ENCODE data around the gene TRHDE. TPM values are rescaled to one million over a fixed set of nuclear protein-coding genes. Genes with fewer than 3 reads are reported as not detected.

TRHDE gene
- total and polyA plus RNA-seq, 9 donors: 3.4 to 35.5 (median 18.2) TPM

DNA sequence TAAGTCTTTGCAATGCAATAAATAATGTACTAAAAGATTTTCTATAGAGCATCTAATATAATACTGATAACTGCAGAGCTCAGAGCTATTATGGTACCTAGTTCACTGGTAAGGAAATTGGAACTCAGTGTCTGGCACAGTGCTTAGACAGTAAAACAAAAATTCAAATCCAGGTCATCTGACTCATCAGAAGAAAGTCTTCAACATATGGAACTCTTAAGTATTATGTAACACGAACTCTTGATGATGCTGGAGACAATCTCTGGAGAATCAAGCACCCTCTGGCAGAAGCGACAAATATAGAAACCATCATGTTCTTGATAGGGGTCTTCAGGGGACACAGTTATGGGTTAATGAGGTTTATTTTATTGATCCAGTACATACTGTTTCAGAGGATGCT, 37.3 kb upstream of the TRHDE start:
- no peak for TF ChIP-seq EP300 (IDR thresholded peaks at IDR 0.05)
- no peak for TF ChIP-seq CTCF (IDR thresholded peaks at IDR 0.05)
- no peak for TF ChIP-seq POLR2A (IDR thresholded peaks at IDR 0.05)
- 70 to 92% (median 91%) methylated on average over 2 of the region's 2 CpGs for WGBS, 3 donors
- Histone ChIP-seq H3K4me3 (no peak overlapping the region), H3K4me1 (ENCODE audit: insufficient read depth) (no peaks in the 10 kb centered on the region), H3K9me3 (no peaks in the 10 kb centered on the region), H3K27me3 (no peaks in the 10 kb centered on the region), H3K36me3 (no peaks in the 10 kb centered on the region), H3K27ac (no peak overlapping the region)
- DNase-seq: no peak
- intact Hi-C loops (cut with DNase I): no loop called here

GRCh38 chr12:72236071-72236705, 36.0 kb upstream of the TRHDE start:
- 36 to 55% (median 39%) methylated on average over 1 of the region's 1 CpG for WGBS, 3 donors
- no peak for DNase-seq
- intact Hi-C loops (cut with DNase I): no loop called here
- Histone ChIP-seq H3K36me3 (no peaks in the 10 kb centered on the region), H3K27me3 (no peaks in the 10 kb centered on the region), H3K4me1 (ENCODE audit: insufficient read depth) (no peaks in the 10 kb centered on the region), H3K27ac (no peak overlapping the region), H3K9me3 (no peaks in the 10 kb centered on the region), H3K4me3 (no peak overlapping the region)
- TF ChIP-seq EP300 (IDR thresholded peaks at IDR 0.05): no peak
- TF ChIP-seq CTCF (IDR thresholded peaks at IDR 0.05): no peak
- no peak for TF ChIP-seq POLR2A (IDR thresholded peaks at IDR 0.05)

- WGBS, 3 donors: 82 to 84% (median 83%) methylated on average over 3 of the region's 3 CpGs
- DNase-seq: no peak
- Histone ChIP-seq H3K9me3 (no peaks in the 10 kb centered on the region), H3K4me3 (no peak overlapping the region), H3K27ac (no peak overlapping the region), H3K27me3 (no peaks in the 10 kb centered on the region), H3K36me3 (no peaks in the 10 kb centered on the region), H3K4me1 (ENCODE audit: insufficient read depth) (no peaks in the 10 kb centered on the region)
- no peak for TF ChIP-seq POLR2A (IDR thresholded peaks at IDR 0.05)
- TF ChIP-seq EP300 (IDR thresholded peaks at IDR 0.05): no peak
- TF ChIP-seq CTCF (IDR thresholded peaks at IDR 0.05): no peak
- intact Hi-C loops (cut with DNase I): no loop called here
Measured at GRCh38 chr12:72241552-72241951, 30.6 kb upstream of the TRHDE start.

- no peak for DNase-seq
- H3K4me1 ChIP-seq (ENCODE audit: insufficient read depth): no peaks in the 10 kb centered on the region
- H3K9me3 ChIP-seq: no peaks in the 10 kb centered on the region
- H3K4me3 ChIP-seq: no peak overlapping the region
- H3K27me3 ChIP-seq: no peaks in the 10 kb centered on the region
- WGBS, 3 donors: 94 to 95% (median 95%) methylated on average over 2 of the region's 2 CpGs
- H3K27ac ChIP-seq: no peak overlapping the region
- H3K36me3 ChIP-seq: no peaks in the 10 kb centered on the region
- intact Hi-C loops (cut with DNase I): no loop called here
- TF ChIP-seq EP300 (IDR thresholded peaks at IDR 0.05) (no peak), CTCF (IDR thresholded peaks at IDR 0.05) (no peak), POLR2A (IDR thresholded peaks at IDR 0.05) (no peak)
Measured at GRCh38 chr12:72242946-72243345, 29.2 kb upstream of the TRHDE start.
